ENCODE measurements around the gene COX10.

The COX10 gene

GRCh38 chr17:14245002-14245401, 175.7 kb downstream of the COX10 start:
- H3K4me3 ChIP-seq (ENCODE audit: low read depth, low read length): no peak overlapping the region
- in situ Hi-C loops (cut with HindIII; ENCODE audit: low sequenced_read_pairs): no loop called here
- no peak for DNase-seq (ENCODE audit: low read depth)
- TF ChIP-seq CTCF (IDR thresholded peaks at IDR 0.05; ENCODE audit: low read depth, low read length, missing control alignments): no peak

- in situ Hi-C loops (cut with HindIII; ENCODE audit: low sequenced_read_pairs): no loop called here
- no peak overlapping the region for H3K4me3 ChIP-seq (ENCODE audit: low read depth, low read length)
- TF ChIP-seq CTCF (IDR thresholded peaks at IDR 0.05; ENCODE audit: low read depth, low read length, missing control alignments): no peak
- DNase-seq (ENCODE audit: low read depth): no peak
Observed at GRCh38 chr17:14245629-14246028, 176.3 kb downstream of the COX10 start.

Data from astrocyte of the cerebellum (primary cell).